ENCODE measurements around the gene IZUMO1. TPM values are rescaled to one million over a fixed set of nuclear protein-coding genes. Genes with fewer than 3 reads are reported as not detected.

The IZUMO1 gene
- total and polyA plus RNA-seq, 9 of the 15 experiments (the other 6 are each of a cell fraction or from before 2014, with no cell fraction given): 0.14 to 2.1 (median 0.73) TPM

DNA sequence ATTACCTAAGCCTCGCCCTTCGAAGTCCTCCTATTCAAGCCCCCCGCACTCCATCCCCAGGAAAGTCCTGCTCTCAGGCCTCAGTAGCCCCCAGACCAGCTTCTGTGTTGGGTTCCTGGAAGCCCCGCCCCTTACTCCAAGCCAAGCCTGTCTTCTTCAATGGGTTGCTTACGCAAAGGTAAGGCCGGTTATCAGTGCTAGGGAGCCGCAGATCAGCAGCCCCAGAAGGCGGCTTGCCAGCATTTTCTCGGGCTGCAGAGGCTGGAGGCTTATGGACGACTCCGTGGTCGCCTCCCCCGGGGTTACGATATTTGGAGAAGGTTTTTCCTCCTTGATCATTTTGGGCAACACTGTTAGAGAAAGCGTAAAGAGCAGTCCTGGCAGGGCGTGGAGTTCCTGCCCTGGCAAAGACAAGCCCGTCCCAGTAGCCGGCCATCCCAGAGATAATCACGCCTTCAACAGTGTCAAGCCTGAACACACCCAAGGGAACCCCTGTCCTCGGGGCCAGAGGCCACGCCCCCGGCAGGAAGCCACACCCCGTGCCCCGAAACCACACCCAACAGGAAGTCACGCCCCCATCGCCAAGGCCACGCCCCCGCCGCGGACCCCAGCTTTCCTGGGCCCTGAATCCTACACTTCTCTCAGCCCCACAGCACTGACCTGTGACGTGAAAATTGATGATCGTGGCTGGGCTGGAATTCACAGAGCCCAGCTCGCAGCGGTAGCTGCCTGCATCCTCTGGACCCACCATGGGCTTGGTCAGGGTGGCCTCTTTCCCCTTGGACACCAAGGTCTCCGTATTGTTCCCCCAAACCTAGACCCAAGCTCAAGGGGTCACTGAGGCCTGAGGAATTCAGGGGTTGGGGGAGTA is 5.3 kb downstream of the IZUMO1 start (continued):
- TF ChIP-seq ZZZ3 (IDR thresholded peaks at IDR 0.05) (no peak), DACH1 (IDR thresholded peaks at IDR 0.05; ENCODE audit: partially characterized antibody) (no peak), ZNF224 (CRISPR knock-in tag; IDR thresholded peaks at IDR 0.05) (no peak), ADNP (tag; IDR thresholded peaks at IDR 0.05) (no peak), BCL6 (CRISPR knock-in tag; IDR thresholded peaks at IDR 0.05) (no peak), MAZ (CRISPR knock-in tag; conservative IDR thresholded peaks at IDR 0.05 in 1 of 2, IDR thresholded peaks at IDR 0.05 in 1 of 2) (no peak), ZNF507 (tag; conservative IDR thresholded peaks at IDR 0.05) (no peak), NFXL1 (CRISPR knock-in tag; IDR thresholded peaks at IDR 0.05) (no peak), SNRNP70 (optimal IDR thresholded peaks at IDR 0.05; ENCODE audit: low read depth, low read length) (no peak), ZBED1 (IDR thresholded peaks at IDR 0.05) (no peak), ILF3 (IDR thresholded peaks at IDR 0.05; ENCODE audit: borderline replicate concordance) (no peak), TAF1 (IDR thresholded peaks at IDR 0.05; ENCODE audit: control insufficient read depth, extremely low read depth, insufficient read depth, low read length, severe bottlenecking) (peak; percentile 17), HOXB6 (CRISPR knock-in tag; IDR thresholded peaks at IDR 0.05; ENCODE audit: borderline replicate concordance) (no peak), KLF16 (IDR thresholded peaks at IDR 0.05) (no peak)
- TF ChIP-seq, protein P1, sequence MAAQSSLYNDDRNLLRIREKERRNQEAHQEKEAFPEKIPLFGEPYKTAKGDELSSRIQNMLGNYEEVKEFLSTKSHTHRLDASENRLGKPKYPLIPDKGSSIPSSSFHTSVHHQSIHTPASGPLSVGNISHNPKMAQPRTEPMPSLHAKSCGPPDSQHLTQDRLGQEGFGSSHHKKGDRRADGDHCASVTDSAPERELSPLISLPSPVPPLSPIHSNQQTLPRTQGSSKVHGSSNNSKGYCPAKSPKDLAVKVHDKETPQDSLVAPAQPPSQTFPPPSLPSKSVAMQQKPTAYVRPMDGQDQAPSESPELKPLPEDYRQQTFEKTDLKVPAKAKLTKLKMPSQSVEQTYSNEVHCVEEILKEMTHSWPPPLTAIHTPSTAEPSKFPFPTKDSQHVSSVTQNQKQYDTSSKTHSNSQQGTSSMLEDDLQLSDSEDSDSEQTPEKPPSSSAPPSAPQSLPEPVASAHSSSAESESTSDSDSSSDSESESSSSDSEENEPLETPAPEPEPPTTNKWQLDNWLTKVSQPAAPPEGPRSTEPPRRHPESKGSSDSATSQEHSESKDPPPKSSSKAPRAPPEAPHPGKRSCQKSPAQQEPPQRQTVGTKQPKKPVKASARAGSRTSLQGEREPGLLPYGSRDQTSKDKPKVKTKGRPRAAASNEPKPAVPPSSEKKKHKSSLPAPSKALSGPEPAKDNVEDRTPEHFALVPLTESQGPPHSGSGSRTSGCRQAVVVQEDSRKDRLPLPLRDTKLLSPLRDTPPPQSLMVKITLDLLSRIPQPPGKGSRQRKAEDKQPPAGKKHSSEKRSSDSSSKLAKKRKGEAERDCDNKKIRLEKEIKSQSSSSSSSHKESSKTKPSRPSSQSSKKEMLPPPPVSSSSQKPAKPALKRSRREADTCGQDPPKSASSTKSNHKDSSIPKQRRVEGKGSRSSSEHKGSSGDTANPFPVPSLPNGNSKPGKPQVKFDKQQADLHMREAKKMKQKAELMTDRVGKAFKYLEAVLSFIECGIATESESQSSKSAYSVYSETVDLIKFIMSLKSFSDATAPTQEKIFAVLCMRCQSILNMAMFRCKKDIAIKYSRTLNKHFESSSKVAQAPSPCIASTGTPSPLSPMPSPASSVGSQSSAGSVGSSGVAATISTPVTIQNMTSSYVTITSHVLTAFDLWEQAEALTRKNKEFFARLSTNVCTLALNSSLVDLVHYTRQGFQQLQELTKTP (IDR thresholded peaks at IDR 0.05; ENCODE audit: low read depth in 1 of 2, partially characterized antibody in 2 of 2): no peak
- TF ChIP-seq, protein P2, sequence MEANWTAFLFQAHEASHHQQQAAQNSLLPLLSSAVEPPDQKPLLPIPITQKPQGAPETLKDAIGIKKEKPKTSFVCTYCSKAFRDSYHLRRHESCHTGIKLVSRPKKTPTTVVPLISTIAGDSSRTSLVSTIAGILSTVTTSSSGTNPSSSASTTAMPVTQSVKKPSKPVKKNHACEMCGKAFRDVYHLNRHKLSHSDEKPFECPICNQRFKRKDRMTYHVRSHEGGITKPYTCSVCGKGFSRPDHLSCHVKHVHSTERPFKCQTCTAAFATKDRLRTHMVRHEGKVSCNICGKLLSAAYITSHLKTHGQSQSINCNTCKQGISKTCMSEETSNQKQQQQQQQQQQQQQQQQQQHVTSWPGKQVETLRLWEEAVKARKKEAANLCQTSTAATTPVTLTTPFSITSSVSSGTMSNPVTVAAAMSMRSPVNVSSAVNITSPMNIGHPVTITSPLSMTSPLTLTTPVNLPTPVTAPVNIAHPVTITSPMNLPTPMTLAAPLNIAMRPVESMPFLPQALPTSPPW (CRISPR knock-in tag; IDR thresholded peaks at IDR 0.05): peak; percentile 64
- TF ChIP-seq, protein P3, sequence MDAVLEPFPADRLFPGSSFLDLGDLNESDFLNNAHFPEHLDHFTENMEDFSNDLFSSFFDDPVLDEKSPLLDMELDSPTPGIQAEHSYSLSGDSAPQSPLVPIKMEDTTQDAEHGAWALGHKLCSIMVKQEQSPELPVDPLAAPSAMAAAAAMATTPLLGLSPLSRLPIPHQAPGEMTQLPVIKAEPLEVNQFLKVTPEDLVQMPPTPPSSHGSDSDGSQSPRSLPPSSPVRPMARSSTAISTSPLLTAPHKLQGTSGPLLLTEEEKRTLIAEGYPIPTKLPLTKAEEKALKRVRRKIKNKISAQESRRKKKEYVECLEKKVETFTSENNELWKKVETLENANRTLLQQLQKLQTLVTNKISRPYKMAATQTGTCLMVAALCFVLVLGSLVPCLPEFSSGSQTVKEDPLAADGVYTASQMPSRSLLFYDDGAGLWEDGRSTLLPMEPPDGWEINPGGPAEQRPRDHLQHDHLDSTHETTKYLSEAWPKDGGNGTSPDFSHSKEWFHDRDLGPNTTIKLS (IDR thresholded peaks at IDR 0.05; ENCODE audit: borderline replicate concordance, low read depth): no peak
